Thoracic aorta (tissue), 2 donors: ENCODE data around the gene FSTL3. TPM values are rescaled to one million over a fixed set of nuclear protein-coding genes. Genes with fewer than 3 reads are reported as not detected.
A peak's percentile ranks its signal among the peaks of the same experiment; 100 is the strongest.

Source experiments
- ATAC-seq: fragments of 150-250 bp; one replicate; pipeline ENCODE4 v1.8.0; 2017; ENCODE audit warnings: low read depth; ENCODE audit not compliant: insufficient number of reproducible peaks, low FRiP score
- DNase-seq: peaks from one replicate; pipeline ENCODE4 v3.0.0-alpha.2; 2020; ENCODE audit warnings: low spot score
- H3K27ac ChIP-seq, 2 donors: fragments of 200-600 bp; sonication (generic); 1 replicate in 1 of 2; 2 replicates in 1 of 2; pipeline ENCODE4 v1.5.1; 2016; ENCODE audit warnings: mild to moderate bottlenecking in 2 of 2, moderate library complexity in 2 of 2
- H3K27me3 ChIP-seq: fragments of 200-600 bp; sonication (generic); replicated peaks from 2 replicates; pipeline ENCODE4 v1.6.0; 2016; ENCODE audit warnings: mild to moderate bottlenecking; ENCODE audit not compliant: insufficient read depth
- H3K36me3 ChIP-seq: fragments of 200-600 bp; sonication (generic); one replicate; pipeline ENCODE4 v1.5.1; 2016
- H3K4me1 ChIP-seq, 2 donors: fragments of 200-600 bp; sonication (generic); 1 replicate in 1 of 2; 2 replicates in 1 of 2; pipeline versions ENCODE4 v1.5.1 to v1.6.0; 2016; ENCODE audit warnings: low read depth in 2 of 2, mild to moderate bottlenecking in 1 of 2; ENCODE audit not compliant: control insufficient read depth in 1 of 2
- H3K4me3 ChIP-seq: fragments of 200-600 bp; sonication (generic); 2 replicates; pipeline ENCODE4 v1.5.1; 2016; ENCODE audit warnings: mild to moderate bottlenecking
- H3K9me3 ChIP-seq: fragments of 200-600 bp; sonication (generic); 2 replicates; pipeline ENCODE4 v1.5.1; 2016
- total RNA-seq, 2 donors: library from RNA; depleted of rRNA; stranded (reverse); fragments of >200 nt; gene quantifications; one replicate each; pipeline versions ENCODE4 v1.1.0 to v1.2.3, GENCODE V29; 2016
- TF ChIP-seq, protein P1 (sequence below): fragments of 200-600 bp; sonication (generic); IDR thresholded peaks from one replicate; pipeline ENCODE4 v1.5.1; 2019; ENCODE audit warnings: antibody characterized with exemption

Gene FSTL3
- total RNA-seq, 2 donors from 2014 or later = 361 to 595 TPM

DNA sequence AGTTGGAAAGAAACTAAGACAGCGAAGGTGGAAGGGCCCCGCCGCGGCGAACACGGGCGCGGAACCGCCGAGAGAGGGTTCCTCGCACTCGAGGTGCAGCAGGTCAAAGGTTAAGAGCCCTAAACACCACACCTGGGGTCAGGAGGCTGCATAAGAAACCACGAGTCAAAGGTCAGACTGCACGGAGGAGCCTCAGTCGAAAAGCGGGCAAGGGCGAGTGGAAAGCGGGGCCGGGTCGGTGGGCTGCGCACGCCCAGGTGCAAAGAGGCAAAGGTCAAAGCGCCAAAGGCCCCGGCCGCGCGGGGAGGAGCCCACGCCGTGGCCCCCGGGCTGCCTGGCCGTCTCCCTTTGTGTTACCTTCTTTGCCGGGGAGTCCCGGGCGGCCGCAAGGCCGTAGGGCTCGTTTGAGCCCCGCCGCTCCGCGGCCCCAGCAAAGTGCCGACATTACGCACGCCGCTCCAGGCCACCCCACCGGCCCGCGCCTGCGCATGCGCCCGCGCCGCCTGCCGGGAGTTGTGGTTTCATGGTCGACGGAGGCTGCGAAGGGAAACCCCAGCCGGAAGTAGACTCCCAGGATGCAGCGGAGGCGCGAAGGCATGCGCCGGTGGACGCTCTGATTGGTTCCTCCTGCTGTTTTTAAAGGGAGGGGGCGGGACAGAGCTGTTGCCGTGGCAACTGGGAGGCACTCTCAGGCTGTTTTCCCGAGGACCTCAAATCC lies 43.0 kb upstream of the FSTL3 start, which contains the start of gene POLRMT:
Gene POLRMT (minus strand): TSS at position 470 of the 718 bp plus-strand sequence. CDS start 25 bp downstream, at position 445.
- Histone ChIP-seq H3K27me3 (no peaks in the 10 kb centered on the region), H3K27ac (peak within 1 kb of the TSS; percentile 33 to 48), H3K4me1 (peaks cover 15 to 18% of the 10 kb centered on the region in 2 donors), H3K4me3 (peak within 1 kb of the TSS; percentile 79), H3K36me3 (peaks cover 3% of the 10 kb centered on the region), H3K9me3 (no peaks in the 10 kb centered on the region)
- ATAC-seq (peak; percentile 81), DNase-seq (peak; percentile 95)
- TF ChIP-seq, protein P1, sequence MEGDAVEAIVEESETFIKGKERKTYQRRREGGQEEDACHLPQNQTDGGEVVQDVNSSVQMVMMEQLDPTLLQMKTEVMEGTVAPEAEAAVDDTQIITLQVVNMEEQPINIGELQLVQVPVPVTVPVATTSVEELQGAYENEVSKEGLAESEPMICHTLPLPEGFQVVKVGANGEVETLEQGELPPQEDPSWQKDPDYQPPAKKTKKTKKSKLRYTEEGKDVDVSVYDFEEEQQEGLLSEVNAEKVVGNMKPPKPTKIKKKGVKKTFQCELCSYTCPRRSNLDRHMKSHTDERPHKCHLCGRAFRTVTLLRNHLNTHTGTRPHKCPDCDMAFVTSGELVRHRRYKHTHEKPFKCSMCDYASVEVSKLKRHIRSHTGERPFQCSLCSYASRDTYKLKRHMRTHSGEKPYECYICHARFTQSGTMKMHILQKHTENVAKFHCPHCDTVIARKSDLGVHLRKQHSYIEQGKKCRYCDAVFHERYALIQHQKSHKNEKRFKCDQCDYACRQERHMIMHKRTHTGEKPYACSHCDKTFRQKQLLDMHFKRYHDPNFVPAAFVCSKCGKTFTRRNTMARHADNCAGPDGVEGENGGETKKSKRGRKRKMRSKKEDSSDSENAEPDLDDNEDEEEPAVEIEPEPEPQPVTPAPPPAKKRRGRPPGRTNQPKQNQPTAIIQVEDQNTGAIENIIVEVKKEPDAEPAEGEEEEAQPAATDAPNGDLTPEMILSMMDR = no peak

DNA sequence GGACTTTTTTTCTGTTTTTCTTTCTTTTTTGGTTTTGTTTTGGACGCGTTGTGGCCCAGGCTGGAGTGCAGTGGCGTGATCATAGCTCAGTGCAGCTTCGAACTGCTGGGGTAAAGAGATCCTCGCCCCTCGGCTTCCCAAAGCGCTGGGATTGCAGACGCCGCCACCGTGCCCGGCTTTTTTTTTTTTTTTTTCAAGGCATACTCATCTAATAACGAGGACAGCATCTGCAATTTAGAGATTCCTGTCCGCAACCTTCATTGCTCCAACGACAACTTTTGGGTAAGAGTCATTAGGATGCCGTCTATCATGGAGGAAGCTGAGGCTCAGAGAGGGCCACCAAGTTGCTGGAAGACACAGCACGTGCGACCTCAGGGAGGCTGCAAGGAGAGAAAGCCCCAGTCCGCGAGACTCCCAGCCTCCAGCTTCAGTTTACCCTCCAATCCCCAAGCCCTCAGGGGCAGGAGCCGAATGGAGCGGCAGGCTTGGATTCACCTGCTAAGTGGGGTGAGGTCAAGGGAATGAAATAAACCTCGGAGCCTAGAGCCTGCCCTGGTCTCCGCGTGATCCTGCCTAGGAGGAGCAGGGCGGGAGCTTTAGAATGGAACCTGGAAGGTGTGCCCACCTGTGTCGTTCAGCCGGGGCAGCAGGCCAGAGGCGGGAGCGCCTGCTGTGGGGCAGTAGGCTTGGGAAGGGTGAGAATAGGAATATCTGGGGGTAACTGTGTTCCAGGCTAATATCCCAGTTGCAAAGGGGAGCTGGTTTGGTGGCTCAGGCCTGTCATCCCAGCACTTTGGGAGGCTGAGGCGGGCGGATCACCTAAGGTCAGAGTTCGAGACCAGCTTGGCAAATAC lies 42.2 kb upstream of the FSTL3 start:
- H3K27ac ChIP-seq = peak overlapping the region; percentile 33 to 48
- TF ChIP-seq, protein P1 = no peak
- H3K9me3 ChIP-seq = no peaks in the 10 kb centered on the region
- no peaks in the 10 kb centered on the region for H3K27me3 ChIP-seq
- DNase-seq (no peak), ATAC-seq (no peak)
- peak overlapping the region; percentile 79 for H3K4me3 ChIP-seq
- H3K4me1 ChIP-seq = peaks cover 16 to 23% of the 10 kb centered on the region in 2 donors
- no peaks in the 10 kb centered on the region for H3K36me3 ChIP-seq

DNA sequence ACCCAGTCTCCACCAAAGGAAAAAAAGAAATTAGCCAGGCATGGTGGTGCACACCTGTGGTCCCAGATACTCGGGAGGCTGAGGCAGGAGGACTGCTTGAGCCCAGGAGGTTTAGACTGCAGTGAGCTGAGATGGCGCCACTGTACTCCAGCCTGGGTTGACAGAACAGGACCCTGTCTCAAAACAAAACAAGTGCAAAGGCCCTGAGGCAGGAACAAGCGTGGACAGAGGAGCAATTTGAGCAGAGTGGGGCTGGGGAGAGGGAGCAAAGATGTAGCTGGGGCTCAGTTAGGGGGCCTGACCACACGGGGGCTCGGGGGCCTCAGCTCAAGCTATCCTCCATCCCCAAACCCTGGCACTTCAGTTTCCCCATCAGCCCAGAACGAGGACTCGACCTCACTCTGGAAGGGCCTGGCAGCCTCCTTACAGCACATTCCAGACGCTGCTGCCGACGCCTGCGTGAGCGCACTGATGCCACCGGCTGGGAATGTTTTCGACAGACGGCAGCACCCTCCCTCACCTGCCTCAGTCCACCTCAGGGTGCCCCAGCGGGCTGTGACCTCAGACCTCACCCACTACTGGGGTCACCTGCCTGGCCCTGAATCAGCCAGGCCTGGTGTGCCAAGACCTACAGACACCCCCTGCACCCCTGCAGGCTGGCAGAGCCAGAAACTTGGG lies 41.1 kb upstream of the FSTL3 start:
- DNase-seq (no peak), ATAC-seq (no peak)
- peaks cover 20 to 26% of the 10 kb centered on the region in 2 donors for H3K4me1 ChIP-seq
- H3K4me3 ChIP-seq = no peak overlapping the region
- peak overlapping the region; percentile 1 to 10 for H3K27ac ChIP-seq
- TF ChIP-seq, protein P1 = no peak
- no peaks in the 10 kb centered on the region for H3K27me3 ChIP-seq
- H3K9me3 ChIP-seq = no peaks in the 10 kb centered on the region
- no peaks in the 10 kb centered on the region for H3K36me3 ChIP-seq

DNA sequence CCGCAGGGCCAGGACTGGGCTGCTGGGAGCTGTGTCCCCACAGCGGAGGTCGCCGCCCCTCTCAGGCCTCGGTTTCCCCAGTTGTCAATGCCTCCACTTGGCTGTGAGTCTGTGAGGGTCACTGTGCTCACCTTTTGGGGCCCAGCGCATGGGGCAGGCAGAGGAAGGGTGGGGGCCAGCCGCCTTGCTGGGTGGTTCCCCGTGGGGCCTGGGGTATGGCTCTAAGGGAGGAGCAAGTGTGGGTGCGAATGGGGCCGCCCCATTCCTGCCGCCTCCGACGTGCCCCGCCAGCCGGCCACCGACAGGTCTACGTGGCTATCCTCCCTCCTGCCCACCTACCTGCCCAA lies 37.3 kb upstream of the FSTL3 start:
- peak overlapping the region; percentile 80 for H3K4me3 ChIP-seq
- H3K4me1 ChIP-seq = peaks cover 10 to 14% of the 10 kb centered on the region in 2 donors
- ATAC-seq (no peak), DNase-seq (no peak)
- H3K27ac ChIP-seq = no peak overlapping the region
- TF ChIP-seq, protein P1 = no peak
- no peaks in the 10 kb centered on the region for H3K36me3 ChIP-seq
- no peaks in the 10 kb centered on the region for H3K27me3 ChIP-seq
- no peaks in the 10 kb centered on the region for H3K9me3 ChIP-seq
